ENCODE measurements around the gene SCN5A.

SCN5A gene

DNA sequence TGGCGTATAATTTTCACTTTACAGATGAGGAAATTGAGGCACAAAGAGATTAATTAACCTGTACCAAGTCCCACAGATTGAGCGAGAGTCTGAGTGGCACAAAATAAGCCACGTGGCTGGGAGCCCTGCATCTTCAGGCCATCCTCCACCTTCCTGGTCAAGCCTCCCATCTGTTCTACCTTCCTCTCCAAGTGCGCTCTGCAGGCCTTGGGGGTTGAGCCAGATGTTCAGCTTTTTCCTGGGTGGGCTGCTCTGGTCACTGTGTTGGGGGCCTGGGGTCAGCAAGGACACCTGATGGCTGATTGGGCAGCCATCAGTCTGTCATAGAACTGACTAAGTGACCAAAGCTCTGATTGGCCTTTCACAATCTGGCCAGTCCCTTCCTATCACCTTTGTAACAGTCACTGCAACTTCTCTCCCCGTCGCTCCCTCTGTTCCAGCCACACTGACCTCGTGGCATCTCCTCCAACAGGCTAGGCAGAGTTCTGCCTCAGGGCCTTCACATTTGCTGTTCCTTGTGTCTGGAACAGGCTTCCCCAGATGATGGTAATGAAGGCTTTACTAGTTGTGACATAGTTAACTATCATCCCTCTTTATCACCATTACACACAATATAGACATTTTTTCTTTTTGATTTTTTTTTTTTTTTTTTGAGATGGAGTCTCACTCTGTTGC is 46.8 kb downstream of the SCN5A start:
- no peaks in the 10 kb centered on the region for H3K36me3 Mint-ChIP-seq (ENCODE audit: low read depth)
- peaks cover 11% of the 10 kb centered on the region for H3K27me3 Mint-ChIP-seq (ENCODE audit: low read depth, poor library complexity)
- peaks cover 4% of the 10 kb centered on the region for H3K4me1 Mint-ChIP-seq
- no peak for DNase-seq
- H3K4me3 Mint-ChIP-seq: no peak overlapping the region
- TF ChIP-seq, protein P1, sequence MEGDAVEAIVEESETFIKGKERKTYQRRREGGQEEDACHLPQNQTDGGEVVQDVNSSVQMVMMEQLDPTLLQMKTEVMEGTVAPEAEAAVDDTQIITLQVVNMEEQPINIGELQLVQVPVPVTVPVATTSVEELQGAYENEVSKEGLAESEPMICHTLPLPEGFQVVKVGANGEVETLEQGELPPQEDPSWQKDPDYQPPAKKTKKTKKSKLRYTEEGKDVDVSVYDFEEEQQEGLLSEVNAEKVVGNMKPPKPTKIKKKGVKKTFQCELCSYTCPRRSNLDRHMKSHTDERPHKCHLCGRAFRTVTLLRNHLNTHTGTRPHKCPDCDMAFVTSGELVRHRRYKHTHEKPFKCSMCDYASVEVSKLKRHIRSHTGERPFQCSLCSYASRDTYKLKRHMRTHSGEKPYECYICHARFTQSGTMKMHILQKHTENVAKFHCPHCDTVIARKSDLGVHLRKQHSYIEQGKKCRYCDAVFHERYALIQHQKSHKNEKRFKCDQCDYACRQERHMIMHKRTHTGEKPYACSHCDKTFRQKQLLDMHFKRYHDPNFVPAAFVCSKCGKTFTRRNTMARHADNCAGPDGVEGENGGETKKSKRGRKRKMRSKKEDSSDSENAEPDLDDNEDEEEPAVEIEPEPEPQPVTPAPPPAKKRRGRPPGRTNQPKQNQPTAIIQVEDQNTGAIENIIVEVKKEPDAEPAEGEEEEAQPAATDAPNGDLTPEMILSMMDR (IDR thresholded peaks at IDR 0.05): no peak
- H3K9me3 Mint-ChIP-seq: no peaks in the 10 kb centered on the region
- no peak overlapping the region for H3K27ac Mint-ChIP-seq

DNA sequence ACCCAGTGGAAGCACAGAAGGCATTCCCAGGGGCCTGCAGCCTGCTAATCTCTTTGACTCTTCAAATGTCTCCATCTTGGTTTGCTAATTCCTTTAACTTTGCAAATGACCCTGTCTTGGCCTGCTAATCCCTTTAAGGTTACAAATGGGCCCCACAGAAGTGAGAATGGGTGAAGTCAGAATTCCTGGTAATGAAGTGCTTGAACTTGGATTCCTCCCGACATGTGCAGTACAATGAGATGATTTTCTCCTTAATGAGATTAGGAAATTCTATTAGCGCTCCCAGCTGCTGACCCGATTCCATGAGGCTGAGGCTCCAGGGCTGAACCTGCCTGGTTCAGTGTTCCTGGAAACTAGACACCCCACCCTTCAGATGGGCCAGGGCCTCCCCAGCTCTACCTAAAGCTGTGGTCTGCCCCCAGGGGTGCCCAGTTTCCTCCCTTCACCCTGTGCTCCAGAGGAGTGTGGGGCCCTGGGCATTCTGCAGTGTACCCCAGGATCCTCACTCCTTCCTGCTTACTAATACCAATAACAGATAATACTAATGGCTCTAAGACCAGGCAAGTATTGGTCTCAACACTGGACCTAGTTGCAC is 47.4 kb downstream of the SCN5A start:
- TF ChIP-seq, protein P1 (IDR thresholded peaks at IDR 0.05): no peak
- peaks cover 4% of the 10 kb centered on the region for H3K4me1 Mint-ChIP-seq
- DNase-seq: no peak
- no peaks in the 10 kb centered on the region for H3K36me3 Mint-ChIP-seq (ENCODE audit: low read depth)
- no peak overlapping the region for H3K4me3 Mint-ChIP-seq
- H3K27ac Mint-ChIP-seq: no peak overlapping the region
- H3K27me3 Mint-ChIP-seq (ENCODE audit: low read depth, poor library complexity): peaks cover 10% of the 10 kb centered on the region
- no peaks in the 10 kb centered on the region for H3K9me3 Mint-ChIP-seq

- no peaks in the 10 kb centered on the region for H3K9me3 Mint-ChIP-seq
- H3K4me3 Mint-ChIP-seq: no peak overlapping the region
- H3K4me1 Mint-ChIP-seq: no peaks in the 10 kb centered on the region
- TF ChIP-seq, protein P1 (IDR thresholded peaks at IDR 0.05): no peak
- H3K27ac Mint-ChIP-seq: no peak overlapping the region
- peaks cover 5% of the 10 kb centered on the region for H3K27me3 Mint-ChIP-seq (ENCODE audit: low read depth, poor library complexity)
- DNase-seq: no peak
- H3K36me3 Mint-ChIP-seq (ENCODE audit: low read depth): no peaks in the 10 kb centered on the region
Measured at GRCh38 chr3:38600551-38600950, 48.9 kb downstream of the SCN5A start.

GRCh38 chr3:38599886-38600285 is 49.6 kb downstream of the SCN5A start:
- H3K4me3 Mint-ChIP-seq: no peak overlapping the region
- no peaks in the 10 kb centered on the region for H3K9me3 Mint-ChIP-seq
- H3K36me3 Mint-ChIP-seq (ENCODE audit: low read depth): no peaks in the 10 kb centered on the region
- TF ChIP-seq, protein P1 (IDR thresholded peaks at IDR 0.05): no peak
- DNase-seq: no peak
- peaks cover 3% of the 10 kb centered on the region for H3K27me3 Mint-ChIP-seq (ENCODE audit: low read depth, poor library complexity)
- H3K4me1 Mint-ChIP-seq: no peaks in the 10 kb centered on the region
- no peak overlapping the region for H3K27ac Mint-ChIP-seq

- no peak for DNase-seq
- TF ChIP-seq, protein P1 (IDR thresholded peaks at IDR 0.05): no peak
- Mint-ChIP-seq H3K36me3 (ENCODE audit: low read depth) (no peaks in the 10 kb centered on the region), H3K27me3 (ENCODE audit: low read depth, poor library complexity) (peaks cover 3% of the 10 kb centered on the region), H3K9me3 (no peaks in the 10 kb centered on the region), H3K4me1 (no peaks in the 10 kb centered on the region), H3K27ac (no peak overlapping the region), H3K4me3 (no peak overlapping the region)
Measured at GRCh38 chr3:38598791-38599190, 50.7 kb downstream of the SCN5A start.
